Panc1 (cell line): ENCODE results near the gene RAB3IP.

Source experiments
- CTCF ChIP-seq: fragments of 450-650 bp; IDR thresholded peaks from 2 replicates; pipeline ENCODE4 v1.5.1; 2017; ENCODE audit warnings: mild to moderate bottlenecking
- POLR2AphosphoS5 ChIP-seq: IDR thresholded peaks from 2 replicates; pipeline ENCODE4 v1.6.1; 2012; ENCODE audit warnings: mild to moderate bottlenecking, low read depth, low read length, moderate library complexity
- REST ChIP-seq, 2 experiments: IDR thresholded peaks; 2 replicates each; pipeline ENCODE4 v1.6.1; 2011 to 2012; ENCODE audit warnings: low read depth in 2 of 2, control low read depth in 1 of 2, low read length in 1 of 2, mild to moderate bottlenecking in 1 of 2, moderate library complexity in 1 of 2; ENCODE audit not compliant: insufficient read depth in 1 of 2
- TCF7L2 ChIP-seq: IDR thresholded peaks from 2 replicates; pipeline ENCODE4 v1.6.1; 2011; ENCODE audit warnings: mild to moderate bottlenecking, low read depth, low read length, inconsistent platforms

GRCh38 chr12:69698769-69699540 lies 39.7 kb upstream of the RAB3IP start, which contains the start of gene BEST3:
- no peak for TF ChIP-seq CTCF
- no peak for TF ChIP-seq POLR2AphosphoS5
- no peak for TF ChIP-seq TCF7L2
- no peak for TF ChIP-seq REST (IDR thresholded peaks at IDR 0.05; ENCODE audit: insufficient read depth in 1 of 2, low read depth in 2 of 2, low read length in 1 of 2)
